ENCODE data around the gene ZNF519. TPM values are rescaled to one million over a fixed set of nuclear protein-coding genes. Genes with fewer than 3 reads are reported as not detected.

ZNF519 gene
- total RNA-seq, 3 donors from 2014 or later: 7.9 to 18.4 (median 9.1) TPM

GRCh38 chr18:14124689-14125088 lies 7.5 kb downstream of the ZNF519 start:
- no peaks in the 10 kb centered on the region for H3K4me1 ChIP-seq
- DNase-seq (ENCODE audit: low spot score in 2 of 2): no peak
- intact Hi-C loops (cut with DNase I; ENCODE audit: low total_unique reads): no loop called here
- H3K27ac ChIP-seq: no peak overlapping the region
- no peak for TF ChIP-seq POLR2AphosphoS5 (IDR thresholded peaks at IDR 0.05)
- no peak for TF ChIP-seq CTCF (IDR thresholded peaks at IDR 0.05)
- TF ChIP-seq POLR2A (IDR thresholded peaks at IDR 0.05): no peak
- no peak overlapping the region for H3K4me3 ChIP-seq
- no peaks in the 10 kb centered on the region for H3K36me3 ChIP-seq
- H3K27me3 ChIP-seq: no peaks in the 10 kb centered on the region
- no peaks in the 10 kb centered on the region for H3K9me3 ChIP-seq

DNA sequence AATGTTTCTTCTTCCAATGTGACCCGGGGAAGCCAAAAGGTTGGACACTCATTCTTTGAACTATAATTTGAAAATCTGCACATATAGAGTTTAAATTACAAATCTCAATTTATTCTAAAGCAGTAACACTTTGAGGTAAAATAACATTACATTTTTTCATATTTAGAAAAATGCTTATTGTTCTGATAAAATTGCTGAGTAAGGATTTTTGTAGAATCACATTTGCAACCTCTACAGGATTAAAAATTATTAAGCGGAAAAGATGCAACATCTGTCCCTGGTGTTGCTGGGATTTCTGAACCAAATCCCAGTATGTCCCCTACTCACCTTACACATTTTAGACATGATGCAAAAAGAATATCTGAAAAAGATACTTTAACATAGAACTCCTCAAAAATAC lies 10.1 kb downstream of the ZNF519 start:
- Histone ChIP-seq H3K4me3 (no peak overlapping the region), H3K27ac (no peak overlapping the region), H3K27me3 (no peaks in the 10 kb centered on the region), H3K4me1 (no peaks in the 10 kb centered on the region), H3K9me3 (no peaks in the 10 kb centered on the region), H3K36me3 (no peaks in the 10 kb centered on the region)
- TF ChIP-seq POLR2A (IDR thresholded peaks at IDR 0.05): no peak
- no peak for TF ChIP-seq CTCF (IDR thresholded peaks at IDR 0.05)
- no peak for TF ChIP-seq POLR2AphosphoS5 (IDR thresholded peaks at IDR 0.05)
- intact Hi-C loops (cut with DNase I; ENCODE audit: low total_unique reads): no loop called here
- no peak for DNase-seq (ENCODE audit: low spot score in 2 of 2)

GRCh38 chr18:14120926-14121325 lies 11.3 kb downstream of the ZNF519 start:
- H3K4me3 ChIP-seq: no peak overlapping the region
- intact Hi-C loops (cut with DNase I; ENCODE audit: low total_unique reads): no loop called here
- H3K9me3 ChIP-seq: peaks cover 5 to 6% of the 10 kb centered on the region in 2 donors
- H3K27me3 ChIP-seq: no peaks in the 10 kb centered on the region
- no peaks in the 10 kb centered on the region for H3K4me1 ChIP-seq
- TF ChIP-seq CTCF (IDR thresholded peaks at IDR 0.05): no peak
- TF ChIP-seq POLR2A (IDR thresholded peaks at IDR 0.05): no peak
- no peak for TF ChIP-seq POLR2AphosphoS5 (IDR thresholded peaks at IDR 0.05)
- H3K36me3 ChIP-seq: no peaks in the 10 kb centered on the region
- DNase-seq (ENCODE audit: low spot score in 2 of 2): no peak
- H3K27ac ChIP-seq: no peak overlapping the region

- no peaks in the 10 kb centered on the region for H3K4me1 ChIP-seq
- DNase-seq (ENCODE audit: low spot score in 2 of 2): no peak
- H3K4me3 ChIP-seq: no peak overlapping the region
- H3K27ac ChIP-seq: no peak overlapping the region
- intact Hi-C loops (cut with DNase I; ENCODE audit: low total_unique reads): no loop called here
- no peak for TF ChIP-seq CTCF (IDR thresholded peaks at IDR 0.05)
- no peak for TF ChIP-seq POLR2AphosphoS5 (IDR thresholded peaks at IDR 0.05)
- TF ChIP-seq POLR2A (IDR thresholded peaks at IDR 0.05): no peak
- peaks cover 5 to 22% of the 10 kb centered on the region in 2 donors for H3K9me3 ChIP-seq
- H3K27me3 ChIP-seq: no peaks in the 10 kb centered on the region
- no peaks in the 10 kb centered on the region for H3K36me3 ChIP-seq
These were observed 14.6 kb downstream of the ZNF519 start for GRCh38 chr18:14117606-14118005.

- no peak for DNase-seq (ENCODE audit: low spot score in 2 of 2)
These were observed 25.3 kb downstream of the ZNF519 start for GRCh38 chr18:14106906-14107305.

More at GRCh38 chr18:14106906-14107305, 25.3 kb downstream of the ZNF519 start:
- Histone ChIP-seq H3K9me3 (peaks cover 7 to 14% of the 10 kb centered on the region in 2 donors), H3K27ac (no peak overlapping the region), H3K4me3 (no peak overlapping the region), H3K27me3 (no peaks in the 10 kb centered on the region), H3K4me1 (no peaks in the 10 kb centered on the region), H3K36me3 (no peaks in the 10 kb centered on the region)
- intact Hi-C loops (cut with DNase I; ENCODE audit: low total_unique reads): no loop called here
- no peak for TF ChIP-seq POLR2AphosphoS5 (IDR thresholded peaks at IDR 0.05)
- TF ChIP-seq CTCF (IDR thresholded peaks at IDR 0.05): no peak
- no peak for TF ChIP-seq POLR2A (IDR thresholded peaks at IDR 0.05)
